Ovary (tissue), 3 donors: ENCODE results near the gene MYOCOS.

Experiments used
- EP300 ChIP-seq: sonication (generic); formaldehyde crosslinking; IDR thresholded peaks from one replicate; pipeline ENCODE4 v1.6.1; 2017; ENCODE audit warnings: antibody characterized with exemption
- POLR2A ChIP-seq: fragments of 450-650 bp; IDR thresholded peaks from one replicate; pipeline ENCODE4 v1.6.1; 2017; ENCODE audit warnings: antibody characterized with exemption, mild to moderate bottlenecking, moderate library complexity
- TF ChIP-seq, protein P1 (sequence below), 3 donors: fragments of 450-650 bp in 2 of 3; fragments of 200-600 bp in 1 of 3; IDR thresholded peaks; one replicate each; pipeline versions ENCODE4 v1.5.1 to v1.8.0; 2016 to 2022; ENCODE audit warnings: antibody characterized with exemption in 3 of 3, mild to moderate bottlenecking in 1 of 3
- donor health status: DM: no; HTN: no; CAD: no.

DNA sequence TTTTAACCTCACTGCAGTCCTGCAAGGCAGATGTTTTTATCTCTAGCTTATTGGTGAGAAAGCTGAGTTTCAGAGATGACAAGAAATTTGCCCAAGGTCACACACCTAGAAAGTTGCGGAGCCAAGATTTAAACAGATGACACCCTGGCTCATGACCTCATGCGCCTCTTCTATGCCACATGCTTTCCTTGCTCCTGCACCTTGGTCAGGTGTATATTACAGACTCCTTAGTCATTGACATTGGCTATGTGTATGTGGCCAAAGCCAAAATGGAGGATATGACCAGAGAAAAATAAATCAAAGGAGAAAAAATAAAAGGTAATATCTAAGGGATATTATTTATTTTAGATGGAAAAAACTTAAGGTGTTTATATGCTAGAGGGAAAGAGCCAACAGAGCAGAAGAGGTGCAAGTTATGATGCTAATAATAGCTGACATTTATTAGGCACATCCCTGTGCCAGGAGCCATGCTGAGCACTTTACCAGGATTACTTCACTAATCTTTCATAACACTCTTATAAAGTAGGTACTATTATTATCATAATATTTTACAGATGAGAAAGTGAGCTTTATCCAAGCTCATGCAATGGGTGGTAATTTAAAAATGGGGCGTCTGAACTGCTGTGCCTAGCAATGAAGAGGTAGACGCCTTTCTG, 44.2 kb downstream of the MYOCOS start:
- TF ChIP-seq POLR2A (no peak), EP300 (no peak)
- TF ChIP-seq, protein P1, sequence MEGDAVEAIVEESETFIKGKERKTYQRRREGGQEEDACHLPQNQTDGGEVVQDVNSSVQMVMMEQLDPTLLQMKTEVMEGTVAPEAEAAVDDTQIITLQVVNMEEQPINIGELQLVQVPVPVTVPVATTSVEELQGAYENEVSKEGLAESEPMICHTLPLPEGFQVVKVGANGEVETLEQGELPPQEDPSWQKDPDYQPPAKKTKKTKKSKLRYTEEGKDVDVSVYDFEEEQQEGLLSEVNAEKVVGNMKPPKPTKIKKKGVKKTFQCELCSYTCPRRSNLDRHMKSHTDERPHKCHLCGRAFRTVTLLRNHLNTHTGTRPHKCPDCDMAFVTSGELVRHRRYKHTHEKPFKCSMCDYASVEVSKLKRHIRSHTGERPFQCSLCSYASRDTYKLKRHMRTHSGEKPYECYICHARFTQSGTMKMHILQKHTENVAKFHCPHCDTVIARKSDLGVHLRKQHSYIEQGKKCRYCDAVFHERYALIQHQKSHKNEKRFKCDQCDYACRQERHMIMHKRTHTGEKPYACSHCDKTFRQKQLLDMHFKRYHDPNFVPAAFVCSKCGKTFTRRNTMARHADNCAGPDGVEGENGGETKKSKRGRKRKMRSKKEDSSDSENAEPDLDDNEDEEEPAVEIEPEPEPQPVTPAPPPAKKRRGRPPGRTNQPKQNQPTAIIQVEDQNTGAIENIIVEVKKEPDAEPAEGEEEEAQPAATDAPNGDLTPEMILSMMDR (IDR thresholded peaks at IDR 0.05), result no peak
